Large intestine (tissue), 3 donors: ENCODE data around the gene SPATA31E1. TPM values are rescaled to one million over a fixed set of nuclear protein-coding genes. Genes with fewer than 3 reads are reported as not detected.

ENCODE experiments used
- DNase-seq, 2 donors: peaks; one replicate each; pipeline versions ENCODE4 v3.0.0 to v3.0.0-alpha.2; 2013
- H3K27ac ChIP-seq: one replicate; pipeline ENCODE4 v1.5.1; 2013; ENCODE audit warnings: low read length
- H3K27me3 ChIP-seq: 2 replicates; pipeline ENCODE4 v1.6.1; 2013; ENCODE audit warnings: low read length; ENCODE audit not compliant: control insufficient read depth, insufficient read depth
- H3K36me3 ChIP-seq: 2 replicates; pipeline ENCODE4 v1.6.1; 2013; ENCODE audit warnings: low read length; ENCODE audit not compliant: control insufficient read depth, insufficient read depth
- H3K4me1 ChIP-seq: one replicate; pipeline ENCODE4 v1.6.1; 2013; ENCODE audit warnings: low read length; ENCODE audit not compliant: control insufficient read depth, insufficient read depth
- H3K4me3 ChIP-seq: one replicate; pipeline ENCODE4 v1.5.1; 2013; ENCODE audit warnings: low read length
- H3K9me3 ChIP-seq: one replicate; pipeline ENCODE4 v1.6.1; 2013; ENCODE audit warnings: mild to moderate bottlenecking, low read depth, low read length, moderate library complexity; ENCODE audit not compliant: control insufficient read depth
- WGBS: methylation state at CpG from one replicate; pipeline ENCODE4 v1.1.5; 2013; ENCODE audit warnings: low lambda C conversion rate; ENCODE audit not compliant: insufficient coverage; 5-methylcytosine and 5-hydroxymethylcytosine counted together
- polyA plus RNA-seq: library from polyadenylated mRNA; unstranded; fragments of 120-200 nt; gene quantifications from one replicate; pipeline ENCODE4 v1.2.1, GENCODE V29; 2013

Gene SPATA31E1
- polyA plus RNA-seq, 1 donor = 0.48 TPM

- Histone ChIP-seq H3K27me3 (no peaks in the 10 kb centered on the region), H3K9me3 (no peaks in the 10 kb centered on the region), H3K36me3 (no peaks in the 10 kb centered on the region), H3K27ac (peak overlapping the region; percentile 51), H3K4me1 (peaks cover 30% of the 10 kb centered on the region), H3K4me3 (no peak overlapping the region)
- no peak for DNase-seq
- WGBS = no CpG with 5 or more reads among the region's 5 CpGs
Observed at GRCh38 chr9:87873607-87874303, 8.9 kb upstream of the SPATA31E1 start.

DNA sequence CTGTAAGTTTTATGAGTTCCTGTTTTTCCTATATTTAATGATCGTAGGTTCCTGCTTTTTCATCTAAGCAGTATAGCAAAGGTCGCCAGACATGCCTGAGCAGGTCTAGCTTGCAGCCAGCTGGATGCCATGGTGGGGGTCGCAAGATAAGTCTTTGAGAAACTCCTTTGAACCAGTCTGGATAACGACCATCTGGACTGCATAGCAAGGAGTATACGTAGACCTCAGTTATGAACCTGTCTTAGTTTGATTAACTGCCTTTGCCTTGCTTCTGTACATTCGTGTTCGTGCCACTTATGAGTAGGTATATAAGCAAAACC lies 8.4 kb upstream of the SPATA31E1 start:
- WGBS = no CpG with 5 or more reads among the region's 7 CpGs
- Histone ChIP-seq H3K4me3 (no peak overlapping the region), H3K9me3 (no peaks in the 10 kb centered on the region), H3K36me3 (no peaks in the 10 kb centered on the region), H3K27me3 (no peaks in the 10 kb centered on the region), H3K4me1 (peaks cover 30% of the 10 kb centered on the region), H3K27ac (peak overlapping the region; percentile 51)
- peak in 1 of 2 donors; percentile 69 for DNase-seq

DNA sequence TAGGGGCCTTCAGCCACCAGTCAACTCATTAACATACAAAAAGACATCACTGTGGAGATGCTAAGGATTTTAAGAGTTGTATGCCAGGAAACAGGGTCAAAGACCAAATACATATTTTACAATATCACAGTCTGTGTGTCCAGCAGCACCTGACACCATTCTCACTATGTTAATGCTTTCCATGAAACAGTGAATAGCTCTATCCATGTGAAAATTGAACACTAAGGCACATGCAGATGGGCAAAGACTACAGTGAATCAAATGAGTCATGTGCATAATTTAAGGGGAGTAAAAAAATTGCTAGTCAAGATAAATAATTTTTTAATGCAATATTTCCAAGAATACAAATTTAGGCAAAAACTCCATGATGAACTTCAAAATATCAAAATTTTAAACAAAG lies 7.6 kb upstream of the SPATA31E1 start:
- Histone ChIP-seq H3K9me3 (no peaks in the 10 kb centered on the region), H3K36me3 (no peaks in the 10 kb centered on the region), H3K27me3 (no peaks in the 10 kb centered on the region), H3K4me1 (peaks cover 30% of the 10 kb centered on the region), H3K4me3 (no peak overlapping the region), H3K27ac (no peak overlapping the region)
- no peak for DNase-seq

DNA sequence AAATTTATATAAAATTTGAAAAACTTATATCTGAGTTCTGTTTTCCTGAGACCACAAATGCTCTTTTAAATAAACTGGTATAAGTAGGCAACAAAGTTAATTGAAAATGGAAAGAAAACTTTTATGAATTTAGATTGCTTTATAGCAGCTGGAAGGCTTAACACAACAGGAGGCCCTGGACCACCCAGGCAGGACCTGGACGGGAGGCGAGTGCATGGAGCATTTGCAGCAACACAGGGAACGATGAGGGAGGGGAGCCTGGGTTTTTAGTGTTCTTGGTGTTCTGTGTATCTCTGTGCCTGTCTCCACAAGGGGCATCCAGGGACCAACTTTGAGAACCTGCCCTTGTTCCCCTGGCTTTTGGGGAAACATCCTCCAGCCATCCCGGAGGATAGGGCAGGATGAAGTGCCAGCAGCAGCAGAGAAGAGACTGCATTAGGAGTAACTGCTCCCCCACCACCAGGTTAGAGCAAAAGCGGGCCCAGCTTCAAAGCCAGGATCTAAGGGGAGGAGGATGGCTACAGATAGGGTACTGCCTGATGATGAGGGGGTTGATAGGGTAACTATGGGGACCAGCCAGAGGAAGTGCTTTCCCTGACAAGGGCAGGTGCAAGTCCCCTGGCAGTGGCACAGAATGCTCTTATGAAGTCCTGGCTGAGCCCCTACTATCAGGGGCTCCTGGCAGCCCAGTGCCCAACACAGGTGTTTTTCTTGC lies 6.7 kb upstream of the SPATA31E1 start:
- Histone ChIP-seq H3K9me3 (no peaks in the 10 kb centered on the region), H3K36me3 (no peaks in the 10 kb centered on the region), H3K4me3 (no peak overlapping the region), H3K27me3 (no peaks in the 10 kb centered on the region), H3K4me1 (peaks cover 30% of the 10 kb centered on the region), H3K27ac (no peak overlapping the region)
- WGBS = no CpG with 5 or more reads among the region's 5 CpGs
- no peak for DNase-seq

- Histone ChIP-seq H3K27me3 (no peaks in the 10 kb centered on the region), H3K9me3 (no peaks in the 10 kb centered on the region), H3K27ac (no peak overlapping the region), H3K4me1 (peaks cover 30% of the 10 kb centered on the region), H3K36me3 (no peaks in the 10 kb centered on the region), H3K4me3 (no peak overlapping the region)
- WGBS = no CpG with 5 or more reads among the region's 5 CpGs
- DNase-seq = no peak
Observed at GRCh38 chr9:87876708-87877107, 6.0 kb upstream of the SPATA31E1 start.

GRCh38 chr9:87878989-87879511 lies 3.6 kb upstream of the SPATA31E1 start:
- DNase-seq = peak in 1 of 2 donors; percentile 40
- Histone ChIP-seq H3K9me3 (no peaks in the 10 kb centered on the region), H3K27ac (no peak overlapping the region), H3K4me3 (no peak overlapping the region), H3K36me3 (no peaks in the 10 kb centered on the region), H3K4me1 (peaks cover 18% of the 10 kb centered on the region), H3K27me3 (no peaks in the 10 kb centered on the region)
- no CpG with 5 or more reads among the region's 1 CpG for WGBS

- WGBS = no CpG with 5 or more reads among the region's 8 CpGs
- Histone ChIP-seq H3K4me3 (no peak overlapping the region), H3K36me3 (no peaks in the 10 kb centered on the region), H3K27me3 (no peaks in the 10 kb centered on the region), H3K27ac (no peak overlapping the region), H3K4me1 (peaks cover 8% of the 10 kb centered on the region), H3K9me3 (no peaks in the 10 kb centered on the region)
- no peak for DNase-seq
Observed at GRCh38 chr9:87880116-87880515, 2.6 kb upstream of the SPATA31E1 start.

GRCh38 chr9:87880683-87881082 lies 2.0 kb upstream of the SPATA31E1 start:
- Histone ChIP-seq H3K4me1 (peaks cover 8% of the 10 kb centered on the region), H3K27me3 (no peaks in the 10 kb centered on the region), H3K9me3 (no peaks in the 10 kb centered on the region), H3K36me3 (no peaks in the 10 kb centered on the region), H3K27ac (no peak overlapping the region), H3K4me3 (no peak overlapping the region)
- DNase-seq = no peak
- no CpG with 5 or more reads among the region's 6 CpGs for WGBS

GRCh38 chr9:87883274-87883673 lies 597 bp downstream of the SPATA31E1 start:
- no peak overlapping the region for H3K27ac ChIP-seq
- DNase-seq = no peak
- H3K4me3 ChIP-seq = no peak overlapping the region
- no peaks in the 10 kb centered on the region for H3K27me3 ChIP-seq
- no peaks in the 10 kb centered on the region for H3K36me3 ChIP-seq
- peaks cover 3% of the 10 kb centered on the region for H3K9me3 ChIP-seq
- H3K4me1 ChIP-seq = peaks cover 20% of the 10 kb centered on the region
- WGBS = no CpG with 5 or more reads among the region's 6 CpGs

DNA sequence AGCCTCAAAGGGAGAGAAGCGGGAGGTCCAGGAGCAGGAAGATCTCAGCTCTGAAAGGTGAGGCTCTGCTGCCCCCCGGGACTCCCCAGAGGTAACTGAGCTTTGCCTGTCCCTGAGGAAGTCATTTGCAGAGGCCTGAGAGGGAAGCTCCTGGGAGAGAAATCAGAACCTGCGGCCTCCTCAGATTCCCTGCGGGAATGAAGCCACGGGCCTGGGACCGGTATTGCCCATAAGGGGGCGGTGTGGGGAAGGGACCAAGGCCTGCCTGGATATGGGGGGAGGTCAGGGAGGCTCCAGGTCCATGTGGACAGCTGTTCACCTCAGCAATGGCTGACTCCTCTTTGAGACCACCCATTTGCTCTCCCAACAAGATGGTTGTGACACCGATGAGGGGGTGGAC lies 1.3 kb downstream of the SPATA31E1 start:
- H3K4me3 ChIP-seq = no peak overlapping the region
- H3K4me1 ChIP-seq = peaks cover 23% of the 10 kb centered on the region
- peaks cover 3% of the 10 kb centered on the region for H3K9me3 ChIP-seq
- no CpG with 5 or more reads among the region's 8 CpGs for WGBS
- H3K36me3 ChIP-seq = no peaks in the 10 kb centered on the region
- DNase-seq = no peak
- H3K27ac ChIP-seq = no peak overlapping the region
- H3K27me3 ChIP-seq = no peaks in the 10 kb centered on the region
